Measurements from ENCODE around the gene ITGAX.

The ITGAX gene

GRCh38 chr16:31376705-31377104, 21.7 kb downstream of the ITGAX start:
- no peak for DNase-seq

- no peak for DNase-seq
These were observed 22.4 kb downstream of the ITGAX start for GRCh38 chr16:31377210-31377903.

GRCh38 chr16:31380201-31380600, 25.2 kb downstream of the ITGAX start:
- DNase-seq, result no peak

DNA sequence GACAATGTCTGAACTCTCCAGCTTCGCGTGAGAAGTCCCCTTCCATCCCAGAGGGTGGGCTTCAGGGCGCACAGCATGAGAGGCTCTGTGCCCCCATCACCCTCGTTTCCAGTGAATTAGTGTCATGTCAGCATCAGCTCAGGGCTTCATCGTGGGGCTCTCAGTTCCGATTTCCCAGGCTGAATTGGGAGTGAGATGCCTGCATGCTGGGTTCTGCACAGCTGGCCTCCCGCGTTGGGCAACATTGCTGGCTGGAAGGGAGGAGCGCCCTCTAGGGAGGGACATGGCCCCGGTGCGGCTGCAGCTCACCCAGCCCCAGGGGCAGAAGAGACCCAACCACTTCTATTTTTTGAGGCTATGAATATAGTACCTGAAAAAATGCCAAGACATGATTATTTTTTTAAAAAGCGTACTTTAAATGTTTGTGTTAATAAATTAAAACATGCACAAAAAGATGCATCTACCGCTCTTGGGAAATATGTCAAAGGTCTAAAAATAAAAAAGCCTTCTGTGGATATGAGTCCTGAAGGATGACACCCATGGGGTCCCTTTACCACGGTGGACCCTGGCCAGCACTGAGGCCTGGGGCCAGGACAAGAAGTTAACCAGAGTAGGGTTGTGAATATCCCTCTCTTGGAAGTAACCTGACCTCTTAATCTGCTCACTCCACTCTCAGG, 27.6 kb downstream of the ITGAX start:
- peak; percentile 61 for DNase-seq

DNA sequence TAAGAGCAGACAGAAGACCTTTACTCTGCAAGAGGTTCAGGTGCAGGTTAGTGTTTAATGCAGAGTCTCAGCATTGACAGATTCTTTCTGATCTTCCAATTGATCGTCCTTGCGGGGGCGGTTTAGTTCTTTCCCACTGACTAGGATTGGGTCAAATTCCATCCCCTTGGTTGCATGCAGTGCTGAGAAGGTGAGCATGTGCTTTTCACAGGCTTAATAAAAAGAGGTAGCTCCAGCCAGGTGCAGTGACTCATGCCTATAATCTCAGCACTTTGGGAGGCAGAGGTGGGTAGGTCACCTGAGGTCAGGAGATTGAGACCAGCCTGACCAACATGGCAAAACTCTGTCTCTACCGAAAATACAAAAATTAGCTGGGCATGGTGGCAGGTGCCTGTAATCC, 30.7 kb downstream of the ITGAX start:
- no peak for DNase-seq

GRCh38 chr16:31386157-31386984, 31.4 kb downstream of the ITGAX start:
- no peak for DNase-seq

- DNase-seq, result no peak
These were observed 33.6 kb downstream of the ITGAX start for GRCh38 chr16:31388535-31388934.

DNA sequence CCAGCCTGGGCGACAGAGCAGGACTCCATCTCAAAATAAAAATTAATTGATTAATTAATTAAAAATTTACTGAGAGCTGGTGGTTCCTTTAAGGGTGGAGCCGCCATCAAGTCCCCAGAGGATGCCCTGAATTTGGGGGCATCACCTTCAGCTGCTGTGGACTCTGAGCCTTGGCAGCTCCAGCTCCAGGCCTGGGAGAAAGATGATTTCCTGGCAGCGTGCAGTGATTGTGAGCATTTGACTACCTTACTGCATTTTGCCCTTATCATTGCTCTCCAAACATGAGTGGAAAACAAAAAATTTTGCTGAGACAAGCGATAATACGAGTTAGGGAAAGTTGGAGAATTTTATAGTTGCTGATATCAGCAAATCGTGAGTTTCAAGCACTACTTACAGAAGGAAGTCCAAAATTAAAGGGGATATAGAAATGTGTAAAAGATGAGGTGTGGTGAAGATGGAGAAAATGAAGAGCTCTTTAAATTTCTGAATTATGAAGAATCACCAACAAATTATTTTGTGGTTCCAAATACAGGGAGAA, 35.6 kb downstream of the ITGAX start:
- no peak for DNase-seq

GRCh38 chr16:31393056-31393455, 38.1 kb downstream of the ITGAX start, which contains the start of gene ITGAD:
TSS of gene ITGAD (plus strand) at chr16:31393335. CDS start at chr16:31393361, 26 bp downstream.
- DNase-seq, result no peak

DNA sequence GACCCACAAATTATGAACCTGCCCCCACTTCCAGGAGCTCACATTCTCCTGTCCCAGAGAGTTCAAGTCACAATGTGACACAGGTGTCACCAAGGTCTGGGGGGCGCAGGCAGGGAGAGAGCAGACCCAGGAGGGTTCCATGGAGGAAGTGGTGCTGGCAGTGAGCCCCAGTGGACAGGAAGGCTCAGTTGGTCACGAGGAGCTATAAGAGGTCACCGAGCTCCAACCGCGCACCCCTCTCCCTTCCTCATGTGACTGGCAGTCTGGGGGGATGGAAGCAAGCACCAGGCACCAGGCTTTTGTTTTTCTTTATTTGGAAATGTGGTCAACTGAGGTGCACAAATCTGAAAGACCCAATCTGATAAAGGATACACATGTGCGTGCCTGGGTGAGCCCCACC, 40.7 kb downstream of the ITGAX start:
- DNase-seq, result no peak

DNA sequence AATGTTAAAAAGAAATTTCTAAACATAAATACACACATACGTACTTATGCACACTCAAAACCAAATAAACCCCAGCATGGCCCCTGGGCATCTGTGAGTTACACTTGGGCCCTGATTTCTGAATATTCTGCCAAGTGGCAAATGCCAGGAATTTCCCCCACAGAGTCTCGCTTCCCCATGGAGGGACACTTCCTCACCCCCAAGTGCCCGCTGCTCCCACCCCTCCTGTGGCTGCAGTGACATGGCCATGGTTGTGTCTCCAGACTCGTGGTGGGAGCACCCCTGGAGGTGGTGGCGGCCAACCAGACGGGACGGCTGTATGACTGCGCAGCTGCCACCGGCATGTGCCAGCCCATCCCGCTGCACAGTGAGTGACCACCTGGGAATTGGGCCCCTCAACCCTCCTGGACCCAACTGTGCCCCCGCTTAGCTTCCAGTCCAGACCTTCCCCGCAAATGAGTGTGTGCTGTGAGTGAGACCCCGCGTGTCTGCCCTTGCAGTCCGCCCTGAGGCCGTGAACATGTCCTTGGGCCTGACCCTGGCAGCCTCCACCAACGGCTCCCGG, 42.2 kb downstream of the ITGAX start:
- DNase-seq, result no peak

GRCh38 chr16:31397701-31398100, 42.7 kb downstream of the ITGAX start:
- no peak for DNase-seq

DNA sequence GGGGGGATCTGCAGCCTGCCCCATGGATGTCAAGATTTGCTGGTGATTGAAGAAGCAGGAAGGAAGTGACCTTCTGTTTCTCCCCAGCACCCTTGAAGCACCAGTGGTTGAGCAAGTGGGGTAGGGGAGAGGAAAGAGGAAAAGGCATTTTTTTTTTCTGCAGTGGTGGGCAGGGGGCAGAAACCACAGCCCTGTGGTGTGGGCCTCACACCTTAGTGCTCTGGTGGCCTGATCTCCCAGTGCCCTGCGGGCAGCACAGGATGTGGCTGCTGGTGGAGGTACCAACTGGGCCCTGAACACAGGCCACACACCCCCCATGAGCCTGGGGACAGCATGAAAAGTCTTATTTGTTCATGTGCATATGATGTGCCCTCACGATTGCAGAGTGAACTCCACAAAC, 45.2 kb downstream of the ITGAX start:
- no peak for DNase-seq

DNA sequence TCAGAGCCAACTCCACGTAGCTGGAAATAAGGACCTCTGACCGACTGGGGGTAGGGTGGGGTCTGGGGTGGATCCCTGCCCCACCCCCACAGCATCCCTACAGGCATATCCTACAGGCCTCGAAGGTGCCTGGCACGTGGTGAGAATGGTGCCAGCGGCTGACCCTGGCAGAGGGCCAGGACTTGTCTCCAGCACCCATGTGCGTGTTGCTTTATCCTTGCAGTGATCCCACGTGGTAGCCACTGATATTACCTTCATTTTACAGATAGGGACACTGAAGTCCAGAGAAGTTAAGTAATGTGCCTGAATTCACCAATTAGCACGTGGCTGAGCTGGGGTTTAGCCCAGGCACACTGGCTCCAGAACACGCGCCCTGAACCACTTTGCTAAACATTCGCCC, 46.5 kb downstream of the ITGAX start:
- no peak for DNase-seq

- DNase-seq, result no peak
These were observed 47.7 kb downstream of the ITGAX start for GRCh38 chr16:31402687-31403086.

- no peak for DNase-seq
These were observed 48.8 kb downstream of the ITGAX start for GRCh38 chr16:31403590-31404352.

GRCh38 chr16:31404353-31405064, 49.5 kb downstream of the ITGAX start:
- DNase-seq, result no peak

GRCh38 chr16:31407406-31407805, 52.4 kb downstream of the ITGAX start:
- no peak for DNase-seq

DNA sequence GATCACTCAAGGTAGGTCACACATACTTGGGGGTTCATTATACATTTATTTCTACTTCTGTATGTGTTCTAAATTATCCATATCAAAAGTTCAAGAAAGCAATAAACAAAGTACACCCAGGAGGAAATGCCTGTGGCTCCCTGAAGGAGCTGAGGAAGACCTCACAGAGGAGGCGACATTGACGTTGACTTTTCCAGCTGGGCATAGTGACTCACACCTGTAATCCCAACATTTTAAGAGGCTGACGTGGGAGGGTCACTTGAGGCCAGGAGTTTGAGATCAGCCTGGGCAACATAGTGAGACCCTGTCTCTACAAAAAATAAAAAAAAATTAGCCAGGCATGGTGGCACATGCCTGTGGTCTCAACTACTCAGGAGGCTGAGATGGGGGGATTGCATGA, 54.5 kb downstream of the ITGAX start:
- DNase-seq, result no peak

DNA sequence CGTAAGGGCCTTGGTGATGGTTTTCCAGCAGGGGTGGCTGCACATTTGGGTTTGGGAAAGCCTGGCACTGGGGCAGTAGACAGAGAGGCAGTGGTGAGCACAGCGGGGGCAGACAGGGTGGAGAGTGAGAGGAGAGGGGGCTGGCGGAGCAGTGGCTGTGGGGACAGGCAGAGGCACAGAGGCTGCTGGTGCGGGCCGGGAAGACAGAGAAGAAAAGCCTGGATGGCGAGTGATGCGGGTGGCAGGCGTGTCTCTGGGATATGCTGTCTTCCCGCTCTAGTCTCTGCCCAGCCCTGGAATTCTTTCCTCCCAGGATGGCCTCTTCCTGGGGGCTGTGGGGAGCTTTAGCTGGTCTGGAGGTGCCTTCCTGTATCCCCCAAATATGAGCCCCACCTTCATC, 55.1 kb downstream of the ITGAX start:
- no peak for DNase-seq

DNA sequence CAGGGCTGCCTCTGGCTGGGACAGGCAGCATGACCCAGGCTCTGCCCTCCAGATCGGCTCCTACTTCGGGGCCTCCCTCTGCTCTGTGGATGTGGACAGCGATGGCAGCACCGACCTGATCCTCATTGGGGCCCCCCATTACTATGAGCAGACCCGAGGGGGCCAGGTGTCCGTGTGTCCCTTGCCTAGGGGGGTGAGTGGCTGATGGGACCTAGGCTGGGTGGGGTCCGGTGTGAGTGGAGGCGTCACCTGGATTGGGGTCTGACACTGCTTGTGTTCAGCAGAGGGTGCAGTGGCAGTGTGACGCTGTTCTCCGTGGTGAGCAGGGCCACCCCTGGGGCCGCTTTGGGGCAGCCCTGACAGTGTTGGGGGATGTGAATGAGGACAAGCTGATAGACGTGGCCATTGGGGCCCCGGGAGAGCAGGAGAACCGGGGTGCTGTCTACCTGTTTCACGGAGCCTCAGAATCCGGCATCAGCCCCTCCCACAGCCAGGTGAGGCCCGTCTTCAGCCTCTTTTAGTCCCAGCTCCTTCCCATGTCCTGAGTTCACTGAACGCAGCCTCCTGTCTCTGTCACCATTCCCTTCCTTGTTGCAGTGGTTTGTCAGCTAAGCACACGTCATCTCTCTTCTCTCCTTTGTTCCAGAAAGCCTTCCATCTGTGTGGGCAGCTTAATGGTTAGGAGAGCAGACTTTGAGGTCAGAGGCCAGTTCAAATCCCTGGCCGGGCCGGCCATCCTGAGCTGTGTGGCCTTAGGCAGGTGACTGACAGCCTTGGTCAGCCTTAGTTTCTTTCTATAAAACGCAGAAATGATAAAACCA, 56.3 kb downstream of the ITGAX start:
- no peak for DNase-seq

Data from stimulated activated CD4-positive, alpha-beta T cell treated with anti-CD3 and anti-CD28 coated beads, Interleukin-4, amount 100 ng/mL, for 1 hour (primary cell).